HG03196 (cell line): ENCODE results near the gene STXBP3.

ENCODE experiments used
- ATAC-seq: cut with Tn5 transposase; IDR thresholded peaks from one replicate; pipeline ENCODE4 v1.9.1; 2021; ENCODE audit not compliant: unreplicated experiment

STXBP3 gene

GRCh38 chr1:108842525-108843181, 96.2 kb downstream of the STXBP3 start:
- no peak for ATAC-seq

- ATAC-seq: no peak
Observed at GRCh38 chr1:108843390-108844137, 97.1 kb downstream of the STXBP3 start.

GRCh38 chr1:108845446-108845845, 99.0 kb downstream of the STXBP3 start:
- no peak for ATAC-seq

GRCh38 chr1:108845991-108846390, 99.5 kb downstream of the STXBP3 start:
- no peak for ATAC-seq

- no peak for ATAC-seq
Observed at GRCh38 chr1:108847494-108847893, 101.0 kb downstream of the STXBP3 start.

- no peak for ATAC-seq
Observed at GRCh38 chr1:108848806-108849205, 102.3 kb downstream of the STXBP3 start.

- ATAC-seq: no peak
Observed at GRCh38 chr1:108850929-108851328, 104.5 kb downstream of the STXBP3 start.

GRCh38 chr1:108851567-108851966, 105.1 kb downstream of the STXBP3 start:
- ATAC-seq: no peak

- ATAC-seq: no peak
Observed at GRCh38 chr1:108852221-108852975, 105.9 kb downstream of the STXBP3 start.

GRCh38 chr1:108854221-108855019, 107.9 kb downstream of the STXBP3 start:
- ATAC-seq: no peak

GRCh38 chr1:108856994-108857393, 110.5 kb downstream of the STXBP3 start, which contains the start of gene AKNAD1:
Gene AKNAD1 (minus strand): TSS chr1:108857094. CDS start chr1:108852664, 4,430 bp downstream.
- no peak for ATAC-seq

- no peak for ATAC-seq
Observed at GRCh38 chr1:108858230-108858950, 111.9 kb downstream of the STXBP3 start.
